GM20431 (cell line): ENCODE measurements around the gene KRT17.
"Not testable (repeated sequence)": the region's sequence is repeated elsewhere in the genome, so short reads cannot be mapped to it uniquely, and the experiment has no call there.

ENCODE experiments used
- in situ Hi-C: fragments of 300-500 bp; cut with MseI, MboI; formaldehyde crosslinking; loops from one replicate; pipeline ENCODE4 v1.15.0; 2020; ENCODE audit warnings: low sequenced_read_pairs; ENCODE audit not compliant: unreplicated experiment

KRT17 gene

DNA sequence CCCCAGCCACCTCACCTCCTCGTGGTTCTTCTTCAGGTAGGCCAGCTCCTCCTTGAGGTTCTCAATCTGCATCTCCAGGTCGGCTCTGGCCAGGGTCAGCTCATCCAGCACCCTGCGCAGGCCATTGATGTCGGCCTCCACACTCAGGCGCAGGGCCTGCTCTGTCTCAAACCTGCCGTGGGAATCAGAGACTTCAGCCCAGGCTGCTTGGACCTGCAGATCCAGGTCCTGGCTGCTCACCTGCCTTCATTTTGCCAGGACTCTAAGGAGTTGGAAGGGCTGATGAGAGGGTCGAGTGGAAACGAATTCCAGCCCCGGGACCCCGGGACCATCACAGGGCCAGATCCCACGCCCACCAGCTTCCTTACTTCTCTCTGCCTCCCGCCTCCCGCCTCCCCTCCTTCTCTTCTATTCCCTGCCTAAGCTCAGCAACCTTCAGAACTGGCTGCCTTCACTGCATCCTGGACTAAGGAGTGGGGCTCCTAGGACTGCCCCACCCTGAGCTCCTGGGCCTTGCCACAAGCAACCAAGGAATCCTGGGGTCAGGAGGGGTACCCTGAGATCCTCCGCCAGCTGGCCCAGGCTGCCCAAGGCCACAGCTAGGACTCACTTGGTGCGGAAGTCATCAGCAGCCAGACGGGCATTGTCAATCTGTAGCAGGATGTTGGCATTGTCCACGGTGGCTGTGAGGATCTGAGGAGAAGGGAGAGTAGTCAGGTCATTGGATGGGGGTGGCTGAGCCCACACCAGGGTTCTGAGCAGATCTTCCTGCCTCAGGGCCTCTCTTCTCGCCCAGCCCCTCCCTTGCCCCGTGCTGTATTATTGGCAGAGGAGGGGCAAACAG lies 1.8 kb downstream of the KRT17 start:
- in situ Hi-C loops: not testable (repeated sequence)

- in situ Hi-C loops: no loop called here
Measured at GRCh38 chr17:41621916-41622315, 2.5 kb downstream of the KRT17 start.

DNA sequence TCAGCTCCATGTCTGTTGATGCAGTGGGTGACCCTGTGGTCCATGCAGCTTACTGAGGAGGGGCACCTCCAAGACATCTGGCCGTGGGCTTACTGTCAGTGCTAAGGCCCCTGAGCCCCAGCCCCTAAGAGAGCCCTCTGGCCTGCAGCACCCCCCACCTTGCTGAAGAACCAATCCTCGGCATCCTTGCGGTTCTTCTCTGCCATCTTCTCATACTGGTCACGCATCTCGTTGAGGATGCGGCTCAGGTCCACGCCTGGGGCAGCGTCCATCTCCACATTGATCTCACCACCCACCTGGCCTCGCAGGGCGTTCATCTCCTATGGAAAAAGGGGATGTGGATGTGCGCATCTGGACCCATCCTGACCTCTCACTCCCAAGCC lies 2.9 kb downstream of the KRT17 start:
- in situ Hi-C loops: not testable (repeated sequence)

GRCh38 chr17:41620583-41621434 lies 3.6 kb downstream of the KRT17 start:
- in situ Hi-C loops: no loop called here

DNA sequence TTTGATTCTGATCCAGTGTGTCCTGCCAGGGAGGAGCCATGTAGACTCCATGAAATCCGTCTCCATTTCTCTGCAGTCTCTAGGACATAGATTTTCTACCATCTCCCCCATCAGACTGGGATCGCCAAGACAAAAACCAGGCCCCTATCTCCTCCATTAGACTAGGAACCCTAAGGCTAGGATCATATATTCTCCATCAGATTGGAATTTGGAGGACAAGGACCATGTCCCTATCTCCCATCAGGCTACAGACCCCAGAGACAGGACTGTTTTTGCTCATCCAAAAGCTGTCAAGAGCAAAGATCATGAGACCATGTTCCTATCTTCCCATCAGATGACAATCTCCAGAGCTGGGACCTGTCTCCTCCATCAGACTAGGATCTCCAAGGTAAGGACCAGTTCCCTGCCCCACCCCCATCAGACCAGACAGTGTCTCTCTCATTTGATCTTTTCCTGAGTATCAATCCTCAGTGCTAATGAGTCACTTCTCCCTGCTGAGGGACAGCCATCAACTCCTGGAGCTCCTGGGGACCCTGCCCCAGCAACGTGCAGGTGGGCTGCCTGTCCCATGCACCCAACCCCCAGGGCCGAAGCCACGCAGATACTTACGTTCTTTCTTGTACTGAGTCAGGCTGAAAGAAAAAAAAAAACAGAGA lies 4.3 kb downstream of the KRT17 start:
- in situ Hi-C loops: not testable (repeated sequence)

- in situ Hi-C loops: no loop called here
Measured at GRCh38 chr17:41619036-41619926, 5.1 kb downstream of the KRT17 start.

DNA sequence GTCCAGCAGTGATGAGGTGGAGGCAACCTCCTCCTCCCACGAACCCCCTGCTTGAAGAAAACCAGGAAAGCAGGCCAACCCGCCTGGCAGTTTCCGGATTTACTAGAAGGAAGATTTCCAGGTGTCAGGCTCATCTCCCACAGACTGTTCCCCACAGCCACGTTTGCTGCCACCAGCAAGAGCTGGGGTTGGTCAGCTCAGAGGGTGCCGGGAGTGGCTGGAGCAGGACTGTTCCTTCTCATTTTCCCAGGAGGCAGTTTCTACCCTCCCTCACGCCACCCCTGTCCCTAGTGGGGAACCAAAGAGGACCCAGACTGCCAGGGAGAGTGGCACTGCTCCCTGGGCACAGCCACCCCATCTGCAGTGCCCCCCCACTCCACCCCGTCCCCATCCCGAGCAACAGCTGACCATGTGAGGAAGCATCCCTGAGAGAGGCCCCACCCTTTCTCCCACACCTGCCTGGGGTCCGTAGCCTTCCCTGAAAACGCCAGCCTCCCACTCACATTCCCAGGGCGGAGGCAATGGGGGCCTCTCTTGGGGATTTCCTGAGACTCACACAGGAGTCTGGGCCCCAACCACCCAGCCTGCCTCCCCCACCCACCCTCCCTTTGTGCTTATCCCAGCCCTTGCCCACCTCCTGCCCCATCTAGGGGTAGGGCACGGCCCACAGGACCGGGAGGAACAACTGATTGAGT lies 5.9 kb downstream of the KRT17 start:
- in situ Hi-C loops: no loop called here

- in situ Hi-C loops: no loop called here
Measured at GRCh38 chr17:41617698-41618097, 6.7 kb downstream of the KRT17 start.

- in situ Hi-C loops: no loop called here
Measured at GRCh38 chr17:41617136-41617535, 7.2 kb downstream of the KRT17 start.

DNA sequence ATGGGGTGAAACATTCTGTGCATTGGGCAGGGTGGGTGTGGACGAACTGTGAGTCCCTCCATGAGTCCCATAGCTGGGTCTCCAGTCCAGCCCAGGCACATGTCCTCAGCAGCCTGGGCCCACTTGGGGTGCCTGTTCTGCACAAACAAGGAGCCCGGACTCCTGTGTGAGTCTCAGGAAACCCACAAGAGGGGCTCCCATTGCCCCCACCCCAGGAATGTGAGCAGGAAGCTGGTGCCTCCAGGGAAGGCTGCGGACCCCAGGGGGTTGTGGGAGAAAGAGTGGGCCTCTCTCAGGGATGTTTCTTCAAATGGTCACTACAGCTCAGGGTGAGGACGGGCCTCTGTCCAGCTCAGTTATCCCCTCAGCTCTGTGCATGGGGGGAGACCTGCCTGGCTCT lies 7.9 kb downstream of the KRT17 start:
- in situ Hi-C loops: not testable (repeated sequence)

DNA sequence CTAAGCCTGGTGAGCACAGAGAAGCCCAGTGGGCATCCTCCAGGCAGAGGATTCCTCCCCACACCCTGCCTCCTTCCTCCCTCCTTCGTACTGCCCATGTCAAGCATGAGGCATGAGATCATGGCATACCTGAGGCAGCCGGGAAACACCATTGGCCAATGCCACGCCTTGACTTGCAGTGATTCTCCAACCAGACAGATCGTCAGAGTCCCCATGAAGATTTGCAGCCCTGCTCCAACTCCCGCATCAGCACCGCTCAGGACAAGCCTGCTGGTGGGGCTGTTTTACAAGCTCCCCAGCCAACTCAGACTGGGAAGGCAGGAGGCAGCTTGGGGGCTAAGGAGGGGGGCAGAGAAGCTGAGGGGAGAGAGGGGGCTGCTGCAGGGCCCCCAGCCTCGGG lies 8.9 kb downstream of the KRT17 start:
- in situ Hi-C loops: no loop called here

DNA sequence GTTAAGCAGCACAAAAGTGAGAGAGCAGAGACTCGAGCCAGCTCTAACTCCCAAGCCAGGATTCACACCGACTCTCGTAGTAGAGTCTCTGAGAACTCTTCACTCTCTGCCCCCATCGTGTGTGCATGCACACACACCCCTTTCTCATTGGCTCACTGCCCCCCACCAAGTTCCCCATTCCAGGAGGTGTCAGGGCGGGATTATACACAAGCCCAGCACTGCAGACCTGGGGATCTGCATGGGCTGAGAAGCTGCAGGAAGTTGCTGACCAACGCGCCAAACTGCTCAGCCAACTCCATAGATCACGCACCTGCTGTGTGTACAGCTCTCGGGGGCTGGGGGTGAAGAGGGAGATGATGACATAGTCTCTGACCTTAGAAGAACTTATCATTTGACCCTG lies 9.6 kb downstream of the KRT17 start:
- in situ Hi-C loops: not testable (repeated sequence)

- in situ Hi-C loops: no loop called here
Measured at GRCh38 chr17:41614098-41614497, 10.3 kb downstream of the KRT17 start.

DNA sequence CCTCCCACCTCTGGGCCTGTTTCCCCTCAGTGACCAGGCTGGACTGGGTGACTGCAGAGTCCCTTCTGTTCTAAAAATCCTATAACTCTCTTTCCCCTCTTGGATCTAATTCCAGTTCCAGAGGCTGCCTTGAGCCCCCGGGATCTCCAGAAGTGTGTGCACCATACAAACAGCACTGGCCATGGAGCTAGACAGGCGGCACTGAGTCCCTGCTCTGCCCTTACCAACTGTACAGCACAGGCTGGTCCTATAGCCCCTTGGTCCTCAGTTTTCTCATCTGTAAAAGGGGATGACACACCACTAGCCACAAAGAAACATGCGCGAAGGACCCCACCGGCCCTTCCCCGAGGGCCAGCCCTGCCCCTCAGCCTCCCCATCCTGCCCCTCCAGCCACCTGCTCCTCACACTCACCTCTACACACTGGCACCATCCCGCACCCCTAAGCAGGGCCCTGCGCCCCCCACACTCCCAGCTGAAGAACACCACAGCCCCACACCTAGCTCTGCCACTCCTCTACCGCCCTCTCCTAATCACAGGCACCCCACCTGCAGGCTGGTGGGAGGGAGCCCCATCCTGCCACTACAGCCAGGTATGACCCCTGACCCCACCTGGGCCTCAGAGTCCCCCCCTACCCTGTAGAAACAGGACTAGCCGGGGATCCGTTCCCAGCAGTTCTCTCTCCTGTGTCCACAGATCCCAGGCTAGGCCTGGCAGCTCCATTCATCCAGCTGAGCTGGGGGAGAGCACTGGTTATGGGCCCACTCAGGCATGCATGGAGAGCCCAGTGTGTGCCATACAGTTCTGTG lies 10.9 kb downstream of the KRT17 start:
- in situ Hi-C loops: no loop called here

GRCh38 chr17:41612376-41613160 lies 11.8 kb downstream of the KRT17 start, which contains the start of gene KRT16:
TSS of gene KRT16 (minus strand) at chr17:41612767. CDS start at chr17:41612688, 79 bp downstream.
- in situ Hi-C loops: not testable (repeated sequence)

GRCh38 chr17:41610965-41611640 lies 13.3 kb downstream of the KRT17 start:
- in situ Hi-C loops: no loop called here

DNA sequence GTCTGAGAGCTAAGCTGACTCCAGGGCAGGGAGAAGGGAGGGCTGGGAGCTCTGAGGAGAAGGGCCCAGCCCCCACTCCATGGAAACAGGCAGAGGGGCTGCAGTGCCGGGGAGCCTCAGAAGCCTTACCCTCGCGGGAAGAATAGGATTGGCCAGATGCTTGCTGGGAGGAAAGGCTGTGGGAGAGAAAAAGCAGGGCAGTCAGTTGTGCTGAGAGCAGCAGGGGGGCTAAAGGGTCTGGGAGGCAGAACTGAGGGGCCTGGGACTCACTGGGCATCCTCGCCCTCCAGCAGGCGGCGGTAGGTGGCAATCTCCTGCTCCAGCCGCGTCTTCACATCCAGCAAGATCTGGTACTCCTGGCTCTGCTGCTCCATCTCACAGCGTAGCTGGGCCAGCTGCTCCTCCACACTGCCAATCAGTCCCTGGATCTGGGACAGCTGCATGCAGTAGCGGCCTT lies 14.3 kb downstream of the KRT17 start:
- in situ Hi-C loops: not testable (repeated sequence)
